ENCODE data around the gene GYPA.
"Not testable (repeated sequence)": the region's sequence is repeated elsewhere in the genome, so short reads cannot be mapped to it uniquely, and the experiment has no call there.

Gene GYPA

GRCh38 chr4:144128709-144129320, 11.7 kb downstream of the GYPA start:
- DNase-seq: not testable (repeated sequence)

GRCh38 chr4:144125109-144125508, 15.4 kb downstream of the GYPA start:
- not testable (repeated sequence) for DNase-seq

GRCh38 chr4:144123982-144124635, 16.4 kb downstream of the GYPA start:
- not testable (repeated sequence) for DNase-seq

GRCh38 chr4:144123269-144123668, 17.2 kb downstream of the GYPA start:
- not testable (repeated sequence) for DNase-seq

DNA sequence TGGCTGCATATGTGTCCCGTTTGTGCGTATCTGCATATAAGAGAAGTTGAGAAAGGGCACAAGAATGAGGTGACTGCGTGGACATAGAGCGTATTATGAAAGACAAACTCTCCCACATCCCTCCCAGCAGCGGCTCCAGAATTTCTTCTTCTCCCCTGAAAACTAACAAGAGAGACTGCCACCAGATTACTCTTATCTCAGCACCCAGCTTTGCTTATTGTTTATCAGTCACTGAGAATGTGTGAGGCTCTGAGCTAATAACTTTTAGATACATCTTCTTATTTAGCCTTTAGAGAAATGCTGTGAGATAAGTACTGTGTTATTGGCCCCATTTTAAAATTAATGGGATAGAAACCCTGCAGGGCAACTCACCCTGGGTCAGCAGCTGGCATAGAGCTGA, 20.8 kb downstream of the GYPA start:
- not testable (repeated sequence) for DNase-seq

- no peak for DNase-seq
These were observed 25.0 kb downstream of the GYPA start for GRCh38 chr4:144115519-144115918.

GRCh38 chr4:144113546-144113945, 27.0 kb downstream of the GYPA start:
- DNase-seq: no peak

DNA sequence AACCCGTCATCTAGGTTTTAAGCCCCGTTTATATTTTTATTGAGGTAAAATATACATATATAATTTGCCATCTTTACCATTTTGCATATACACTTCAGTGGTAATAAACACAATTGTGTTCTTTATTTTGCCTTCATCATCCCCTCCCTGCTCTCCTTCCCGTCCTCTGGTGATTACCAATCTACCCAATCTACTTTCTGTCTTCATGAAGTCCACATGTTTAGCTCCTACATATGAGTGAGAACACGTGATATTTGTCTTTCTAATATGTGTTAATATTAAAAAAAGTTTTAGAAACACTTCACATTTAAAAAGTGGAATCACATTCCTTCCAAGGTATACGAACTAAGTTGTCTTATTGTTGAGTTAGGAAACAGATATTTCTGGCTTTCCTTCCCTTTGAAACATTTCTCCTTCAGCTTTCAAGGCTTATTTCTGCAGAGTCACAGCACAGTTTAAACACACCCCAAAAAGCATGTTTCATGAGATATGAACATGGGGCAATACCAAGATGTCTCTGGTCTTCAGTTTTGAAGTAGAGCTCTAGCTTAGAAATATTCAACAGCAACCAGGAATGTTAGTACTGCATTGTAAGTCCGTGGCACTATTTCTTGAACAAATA, 35.9 kb downstream of the GYPA start:
- no peak for DNase-seq

GRCh38 chr4:144097776-144098175, 42.7 kb downstream of the GYPA start:
- not testable (repeated sequence) for DNase-seq

DNA sequence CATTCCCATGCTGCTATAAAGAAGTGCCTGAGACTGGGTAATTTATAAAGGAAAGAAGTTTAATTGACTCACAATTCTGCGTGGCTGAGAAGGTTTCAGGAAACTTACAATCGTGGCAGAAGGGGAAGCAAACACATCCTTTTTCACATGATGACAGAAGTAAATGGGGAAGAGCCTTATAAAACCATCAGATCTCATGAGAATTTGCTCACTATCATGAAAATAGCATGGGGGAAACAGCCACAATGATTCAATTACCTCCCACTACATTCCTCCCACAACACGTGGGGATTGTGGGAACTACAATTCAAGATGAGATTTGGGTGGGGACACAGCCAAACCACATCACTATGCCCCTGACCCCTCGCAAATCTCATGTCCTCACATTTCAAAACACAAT, 46.5 kb downstream of the GYPA start:
- DNase-seq: not testable (repeated sequence)

GRCh38 chr4:144091181-144091580, 49.3 kb downstream of the GYPA start:
- not testable (repeated sequence) for DNase-seq

- DNase-seq: no peak
These were observed 49.8 kb downstream of the GYPA start for GRCh38 chr4:144090744-144091143.

DNA sequence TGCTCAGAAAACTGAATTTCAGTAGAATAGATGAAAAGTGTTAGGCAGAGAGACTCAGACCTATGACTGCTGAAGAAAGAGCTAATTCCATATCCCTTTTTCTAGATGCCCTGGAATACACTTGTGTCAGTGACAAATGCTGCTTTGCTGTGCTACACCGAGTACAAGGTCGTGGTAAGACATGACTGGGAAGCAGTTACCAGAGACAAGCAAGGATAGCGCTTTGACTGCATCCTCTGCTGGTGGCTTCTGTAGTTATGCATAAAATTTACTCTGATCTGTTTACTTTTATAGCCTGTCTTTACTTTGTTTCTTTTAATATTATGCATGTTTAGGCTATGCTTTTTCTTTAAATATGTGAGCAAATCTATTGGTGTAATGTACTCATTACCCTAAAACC, 58.5 kb downstream of the GYPA start:
- DNase-seq: not testable (repeated sequence)

GRCh38 chr4:144080135-144080534, 60.4 kb downstream of the GYPA start:
- DNase-seq: peak in 1 of 5 experiments; percentile 3

- not testable (repeated sequence) for DNase-seq
These were observed 61.8 kb downstream of the GYPA start for GRCh38 chr4:144078746-144079145.

GRCh38 chr4:144061556-144061955, 79.0 kb downstream of the GYPA start:
- not testable (repeated sequence) for DNase-seq

DNA sequence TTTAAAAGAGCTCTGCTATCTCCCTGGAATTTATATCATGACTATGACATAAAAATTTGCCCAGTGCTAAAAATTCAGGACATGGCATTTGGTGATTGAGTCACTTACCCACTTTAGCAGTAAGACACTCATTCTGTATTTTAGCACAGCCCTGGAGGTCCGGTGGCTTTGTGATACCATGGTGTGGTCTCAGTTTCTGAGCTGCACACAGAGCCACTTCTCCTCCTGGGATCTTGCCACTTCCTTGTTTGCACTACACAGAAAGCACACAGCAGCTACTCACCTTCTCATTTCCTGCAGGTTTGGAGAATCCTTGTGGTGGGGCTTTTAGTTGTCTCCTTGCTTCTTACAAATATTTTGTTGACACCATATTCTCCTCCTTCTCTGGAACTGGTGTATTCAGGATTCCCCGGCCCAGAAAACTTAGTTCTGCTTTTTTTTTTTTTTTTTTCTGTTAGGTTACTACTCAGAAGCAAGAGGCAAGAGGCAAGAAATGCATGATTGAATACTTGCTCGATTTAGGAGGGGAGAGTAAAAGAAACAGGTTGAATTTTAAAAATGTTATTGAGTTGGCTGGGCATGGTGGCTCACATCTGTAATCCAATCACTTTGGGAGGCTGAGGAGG, 80.2 kb downstream of the GYPA start:
- DNase-seq: not testable (repeated sequence)

Measured in T-helper 2 cell (primary cell).